NT2/D1 (cell line): ENCODE results near the gene RAD18.

ENCODE experiments used
- DNase-seq: peaks from one replicate; pipeline ENCODE4 v3.0.0-alpha.2; 2011; ENCODE audit warnings: low read depth, low spot score
- H3K27me3 ChIP-seq: 2 replicates; pipeline ENCODE4 v1.6.0; 2011; ENCODE audit warnings: mild to moderate bottlenecking; ENCODE audit not compliant: insufficient read length, insufficient read depth
- H3K36me3 ChIP-seq: 2 replicates; pipeline ENCODE4 v1.6.1; 2011; ENCODE audit warnings: mild to moderate bottlenecking, low read length, mixed read lengths; ENCODE audit not compliant: insufficient read depth, insufficient read length
- H3K4me1 ChIP-seq: 2 replicates; pipeline ENCODE4 v1.5.1; 2011; ENCODE audit not compliant: insufficient read depth, insufficient read length
- H3K4me3 ChIP-seq: 2 replicates; pipeline ENCODE4 v1.5.1; 2011; ENCODE audit warnings: low read depth; ENCODE audit not compliant: insufficient read length
- H3K9ac ChIP-seq: 2 replicates; pipeline ENCODE4 v1.6.0; 2011; ENCODE audit warnings: low read depth; ENCODE audit not compliant: insufficient read length
- H3K9me3 ChIP-seq: 2 replicates; pipeline ENCODE4 v1.5.1; 2011; ENCODE audit warnings: mild to moderate bottlenecking, low read length; ENCODE audit not compliant: insufficient read depth
- SUZ12 ChIP-seq: IDR thresholded peaks from 2 replicates; pipeline ENCODE4 v1.6.1; 2011; ENCODE audit not compliant: insufficient read length, insufficient read depth; ENCODE audit errors: extremely low read depth
- YY1 ChIP-seq: IDR thresholded peaks from 2 replicates; pipeline ENCODE4 v1.6.1; 2011; ENCODE audit not compliant: insufficient read length, insufficient read depth
- ZNF274 ChIP-seq: IDR thresholded peaks from 2 replicates; pipeline ENCODE4 v1.6.1; 2011; ENCODE audit warnings: mild to moderate bottlenecking, low read depth, low read length

The RAD18 gene

GRCh38 chr3:8945890-8946600, 17.2 kb downstream of the RAD18 start:
- Histone ChIP-seq H3K4me3 (no peak overlapping the region), H3K9ac (no peak overlapping the region), H3K36me3 (peaks cover 52% of the 10 kb centered on the region), H3K27me3 (no peaks in the 10 kb centered on the region), H3K4me1 (no peaks in the 10 kb centered on the region), H3K9me3 (peaks cover 25% of the 10 kb centered on the region)
- no peak for TF ChIP-seq SUZ12
- no peak for TF ChIP-seq ZNF274
- TF ChIP-seq YY1, result no peak
- DNase-seq, result no peak

DNA sequence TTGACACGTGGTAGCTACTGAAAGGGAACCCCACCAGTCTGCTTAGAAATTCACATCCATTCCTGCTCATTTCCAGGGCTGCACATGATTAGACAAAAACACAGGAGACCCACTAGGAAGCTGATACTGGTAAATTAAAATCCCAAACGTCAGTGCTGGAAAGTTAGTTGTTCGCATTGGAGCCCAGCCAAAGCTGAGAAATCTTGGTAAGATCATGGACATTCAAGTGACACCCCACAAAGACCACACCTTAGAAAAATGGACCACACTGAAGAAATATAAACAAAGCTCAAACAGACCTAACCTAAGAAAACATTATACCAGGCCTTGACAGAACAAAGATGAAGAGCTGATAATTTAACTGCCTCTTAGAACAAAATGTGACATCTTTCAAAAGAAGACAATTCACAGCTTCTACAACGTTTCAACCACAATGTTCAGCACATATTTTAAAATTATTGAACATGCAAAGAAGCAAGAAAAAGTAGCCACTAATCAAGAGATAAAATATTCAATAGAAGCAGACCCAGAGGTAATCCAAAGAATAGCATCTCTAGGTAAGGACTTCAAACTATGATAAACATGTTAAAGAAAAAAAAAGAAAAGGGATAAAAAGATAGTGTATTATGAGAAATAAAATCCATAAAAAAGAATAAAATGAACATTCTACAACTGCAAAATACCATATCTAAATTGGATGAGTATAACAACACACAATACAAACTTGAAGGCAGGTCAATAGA, 20.4 kb downstream of the RAD18 start:
- Histone ChIP-seq H3K36me3 (peaks cover 78% of the 10 kb centered on the region), H3K27me3 (no peaks in the 10 kb centered on the region), H3K9me3 (peaks cover 25% of the 10 kb centered on the region), H3K4me1 (no peaks in the 10 kb centered on the region), H3K4me3 (no peak overlapping the region), H3K9ac (no peak overlapping the region)
- TF ChIP-seq YY1, result no peak
- TF ChIP-seq SUZ12, result no peak
- TF ChIP-seq ZNF274, result no peak
- no peak for DNase-seq

DNA sequence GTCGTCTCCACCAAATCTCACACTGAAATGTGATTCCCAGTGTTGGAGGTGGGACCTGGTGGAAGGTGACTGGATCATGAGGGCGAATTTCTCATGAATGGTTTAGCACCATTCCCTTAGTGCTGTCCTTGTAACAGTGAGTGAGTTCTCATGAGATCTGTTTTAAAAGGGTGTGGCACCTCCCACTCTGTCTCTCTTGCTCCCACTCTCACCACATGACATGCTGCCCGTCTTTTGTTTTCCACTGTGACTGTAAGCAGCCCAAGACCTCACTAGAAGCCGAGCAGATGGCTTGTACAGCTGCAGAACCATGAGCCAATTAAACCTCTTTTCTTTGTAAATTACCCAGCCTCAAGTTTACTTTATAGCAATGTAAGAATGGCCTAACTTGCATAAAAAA, 21.2 kb downstream of the RAD18 start:
- Histone ChIP-seq H3K9me3 (peaks cover 25% of the 10 kb centered on the region), H3K4me3 (no peak overlapping the region), H3K9ac (no peak overlapping the region), H3K36me3 (peaks cover 78% of the 10 kb centered on the region), H3K4me1 (no peaks in the 10 kb centered on the region), H3K27me3 (no peaks in the 10 kb centered on the region)
- no peak for TF ChIP-seq YY1
- no peak for TF ChIP-seq ZNF274
- no peak for TF ChIP-seq SUZ12
- no peak for DNase-seq

DNA sequence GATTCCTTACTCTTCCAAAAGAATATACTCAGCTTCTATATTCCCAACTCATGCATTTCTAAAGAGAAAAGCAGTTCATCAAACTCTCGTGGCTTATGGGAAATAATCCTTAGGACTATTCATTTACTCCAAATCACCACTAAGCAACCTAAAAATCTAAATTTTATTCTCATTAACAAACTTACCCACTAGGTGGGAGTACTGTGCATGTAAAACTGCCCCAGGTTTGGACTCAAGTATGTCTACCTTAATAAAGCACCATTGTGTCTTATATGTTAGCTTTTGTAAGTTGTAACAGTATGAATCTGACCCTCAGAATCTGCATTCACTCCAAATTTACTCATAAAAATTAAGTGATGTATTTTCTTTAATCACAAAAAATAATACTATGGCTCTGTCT, 25.3 kb downstream of the RAD18 start:
- H3K36me3 ChIP-seq, result peaks cover 78% of the 10 kb centered on the region
- no peak for TF ChIP-seq ZNF274
- TF ChIP-seq SUZ12, result no peak
- TF ChIP-seq YY1, result no peak
- H3K27me3 ChIP-seq, result no peaks in the 10 kb centered on the region
- H3K4me1 ChIP-seq, result no peaks in the 10 kb centered on the region
- H3K4me3 ChIP-seq, result no peak overlapping the region
- DNase-seq, result no peak
- no peak overlapping the region for H3K9ac ChIP-seq
- peaks cover 3% of the 10 kb centered on the region; the same call in 1 of the 2 replicates for H3K9me3 ChIP-seq

DNA sequence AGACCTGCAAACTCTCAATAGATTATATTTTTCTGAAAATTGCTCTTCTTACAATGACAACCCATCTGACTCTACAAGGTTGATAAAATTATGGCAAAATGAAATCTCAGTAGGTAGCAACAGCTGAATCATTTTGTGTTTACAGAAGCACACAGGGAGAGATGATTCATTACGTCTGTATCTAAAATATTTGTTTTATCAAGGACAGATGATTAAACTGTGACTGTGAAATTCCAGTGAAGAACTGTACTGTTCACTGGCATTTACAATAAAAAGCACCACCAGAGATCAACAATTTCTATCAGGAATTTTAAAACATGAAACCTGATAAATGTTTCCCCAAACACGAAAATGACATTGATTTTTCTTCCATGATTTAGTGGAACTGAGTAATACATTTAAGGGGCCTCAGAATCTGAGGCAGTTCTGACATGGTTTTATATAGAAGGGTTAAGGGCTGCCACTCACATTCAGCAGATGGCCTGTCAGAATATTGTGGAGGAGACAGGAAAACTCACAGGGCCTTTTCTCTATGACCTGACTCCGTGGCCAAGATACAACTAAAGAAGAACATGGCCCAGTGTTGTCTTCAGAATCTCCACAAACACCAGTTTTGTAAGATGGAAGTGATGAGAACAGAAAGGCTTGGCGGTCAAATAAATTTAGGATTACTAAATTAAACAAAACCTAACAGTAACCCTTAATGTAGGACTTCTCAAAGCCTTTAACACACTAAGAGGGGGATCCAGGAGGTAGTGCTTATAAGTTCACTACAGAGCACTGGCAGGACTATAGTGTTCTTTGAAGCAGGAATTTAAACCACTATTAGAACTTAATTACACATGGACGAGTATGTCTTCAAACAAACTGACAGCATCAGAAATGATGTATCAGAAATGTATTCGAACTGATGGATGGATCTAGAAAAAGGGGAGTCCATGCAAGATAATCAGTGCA, 25.9 kb downstream of the RAD18 start:
- H3K4me1 ChIP-seq, result no peaks in the 10 kb centered on the region
- DNase-seq, result no peak
- H3K4me3 ChIP-seq, result no peak overlapping the region
- no peaks in the 10 kb centered on the region for H3K27me3 ChIP-seq
- peaks cover 76% of the 10 kb centered on the region for H3K36me3 ChIP-seq
- no peaks in the 10 kb centered on the region for H3K9me3 ChIP-seq
- TF ChIP-seq SUZ12 (no peak), ZNF274 (no peak), YY1 (no peak)
- H3K9ac ChIP-seq, result no peak overlapping the region

- no peaks in the 10 kb centered on the region for H3K4me1 ChIP-seq
- H3K9me3 ChIP-seq, result no peaks in the 10 kb centered on the region
- TF ChIP-seq ZNF274, result no peak
- TF ChIP-seq YY1, result no peak
- no peak for TF ChIP-seq SUZ12
- peaks cover 36% of the 10 kb centered on the region for H3K36me3 ChIP-seq
- no peaks in the 10 kb centered on the region for H3K27me3 ChIP-seq
- no peak overlapping the region for H3K4me3 ChIP-seq
- no peak overlapping the region for H3K9ac ChIP-seq
- DNase-seq, result no peak
Measured at GRCh38 chr3:8932507-8932906, 30.8 kb downstream of the RAD18 start.

- Histone ChIP-seq H3K9me3 (no peaks in the 10 kb centered on the region), H3K27me3 (no peaks in the 10 kb centered on the region), H3K36me3 (peaks cover 26% of the 10 kb centered on the region), H3K9ac (no peak overlapping the region), H3K4me1 (no peaks in the 10 kb centered on the region), H3K4me3 (no peak overlapping the region)
- no peak for DNase-seq
- TF ChIP-seq YY1 (no peak), SUZ12 (no peak), ZNF274 (no peak)
Measured at GRCh38 chr3:8931342-8931741, 31.9 kb downstream of the RAD18 start.
